Renal cortex interstitium (tissue), 15 donors: ENCODE data around the gene ATIC. TPM values are rescaled to one million over a fixed set of nuclear protein-coding genes. Genes with fewer than 3 reads are reported as not detected.

Experiments
- DNase-seq, 11 donors: peaks; one replicate each; pipeline ENCODE4 v3.0.0-alpha.2; 2013; ENCODE audit warnings: low read depth in 9 of 11, low spot score in 4 of 11; ENCODE audit errors: extremely low read depth in 1 of 11
- long read RNA-seq, 16 experiments: transcript quantifications; one replicate each; lab custom pipeline, GENCODE V29; 2026
- polyA plus RNA-seq, 3 donors: library from polyadenylated mRNA; unstranded; fragments of 120-200 nt; gene quantifications; one replicate each; pipeline ENCODE4 v1.2.1, GENCODE V29; 2013; ENCODE audit not compliant: insufficient read length in 3 of 3

Gene ATIC
- polyA plus RNA-seq = 100 to 1,000 TPM; 133 to 150 (median 137) TPM
- long read RNA-seq, donor 1, transcript ATIC-201 (16 exons, 2,213 nt) = major isoform, 9 of 12 reads
- long read RNA-seq, donor 1, partial matches to known transcripts = 0 of 12 reads
- long read RNA-seq, donor 1, other reads (novel, unspliced or antisense) = 0 of 12 reads
- long read RNA-seq, donor 2, transcript ATIC-201 (16 exons, 2,213 nt) = major isoform, 5 of 15 reads
- long read RNA-seq, donor 2, partial matches to known transcripts = 5 of 15 reads
- long read RNA-seq, donor 2, other reads (novel, unspliced or antisense) = 0 of 15 reads
- long read RNA-seq, donor 3, transcript ATIC-201 (16 exons, 2,213 nt) = major isoform, 21 of 23 reads
- long read RNA-seq, donor 3, partial matches to known transcripts = 0 of 23 reads
- long read RNA-seq, donor 3, other reads (novel, unspliced or antisense) = 0 of 23 reads
- long read RNA-seq, donor 4, transcript ATIC-201 (16 exons, 2,213 nt) = major isoform, 9 of 11 reads
- long read RNA-seq, donor 4, partial matches to known transcripts = 0 of 11 reads
- long read RNA-seq, donor 4, other reads (novel, unspliced or antisense) = 0 of 11 reads
- long read RNA-seq, donor 5 = 0 reads
- long read RNA-seq, donor 6, transcript ATIC-201 (16 exons, 2,213 nt) = major isoform, 9 of 18 reads
- long read RNA-seq, donor 6, partial matches to known transcripts = 5 of 18 reads
- long read RNA-seq, donor 6, other reads (novel, unspliced or antisense) = 0 of 18 reads
- long read RNA-seq, donor 7, transcript ATIC-201 (16 exons, 2,213 nt) = major isoform, 12 of 16 reads
- long read RNA-seq, donor 7, partial matches to known transcripts = 0 of 16 reads
- long read RNA-seq, donor 7, other reads (novel, unspliced or antisense) = 0 of 16 reads
- long read RNA-seq, donor 8, transcript ATIC-212 (2 exons, 486 nt) = minor isoform, 5 of 32 reads
- long read RNA-seq, donor 8, transcript ATIC-201 (16 exons, 2,213 nt) = major isoform, 23 of 32 reads
- long read RNA-seq, donor 8, partial matches to known transcripts = 0 of 32 reads
- long read RNA-seq, donor 8, other reads (novel, unspliced or antisense) = 0 of 32 reads
- long read RNA-seq, donor 9, transcript ATIC-201 (16 exons, 2,213 nt) = major isoform, 14 of 16 reads
- long read RNA-seq, donor 9, partial matches to known transcripts = 0 of 16 reads
- long read RNA-seq, donor 9, other reads (novel, unspliced or antisense) = 0 of 16 reads
- long read RNA-seq, donor 10, transcript ATIC-201 (16 exons, 2,213 nt) = major isoform, 14 of 27 reads
- long read RNA-seq, donor 10, partial matches to known transcripts = 6 of 27 reads
- long read RNA-seq, donor 10, other reads (novel, unspliced or antisense) = 0 of 27 reads
- long read RNA-seq, donor 11, transcript ATIC-201 (16 exons, 2,213 nt) = major isoform, 12 of 13 reads
- long read RNA-seq, donor 11, partial matches to known transcripts = 0 of 13 reads
- long read RNA-seq, donor 11, other reads (novel, unspliced or antisense) = 0 of 13 reads
- long read RNA-seq, donor 12, transcript ATIC-201 (16 exons, 2,213 nt) = major isoform, 7 of 332 reads
- long read RNA-seq, donor 12, partial matches to known transcripts = 324 of 332 reads
- long read RNA-seq, donor 12, other reads (novel, unspliced or antisense) = 0 of 332 reads
- long read RNA-seq, donor 13, transcript ATIC-201 (16 exons, 2,213 nt) = major isoform, 26 of 302 reads
- long read RNA-seq, donor 13, partial matches to known transcripts = 254 of 302 reads
- long read RNA-seq, donor 13, other reads (novel, unspliced or antisense) = 12 of 302 reads
- long read RNA-seq, donor 14, transcript ATIC-201 (16 exons, 2,213 nt) = major isoform, 13 of 18 reads
- long read RNA-seq, donor 14, partial matches to known transcripts = 0 of 18 reads
- long read RNA-seq, donor 14, other reads (novel, unspliced or antisense) = 0 of 18 reads
- long read RNA-seq, donor 15, transcript ATIC-201 (16 exons, 2,213 nt) = major isoform, 7 of 7 reads
- long read RNA-seq, donor 15, partial matches to known transcripts = 0 of 7 reads
- long read RNA-seq, donor 15, other reads (novel, unspliced or antisense) = 0 of 7 reads
- long read RNA-seq, donor 16, transcript ATIC-205 (15 exons, 2,275 nt) = minor isoform, 6 of 51 reads
- long read RNA-seq, donor 16, transcript ATIC-201 (16 exons, 2,213 nt) = major isoform, 35 of 51 reads
- long read RNA-seq, donor 16, partial matches to known transcripts = 6 of 51 reads
- long read RNA-seq, donor 16, other reads (novel, unspliced or antisense) = 0 of 51 reads

GRCh38 chr2:215311625-215312396 is at the start of gene ATIC:
Gene ATIC (plus strand): TSS chr2:215312059. CDS start chr2:215312143, 84 bp downstream.
- DNase-seq = peak; percentile 58 to 89 (median 80)

GRCh38 chr2:215262303-215262702 is 49.6 kb upstream of the ATIC start:
- no peak for DNase-seq

- no peak for DNase-seq
Measured at GRCh38 chr2:215262741-215263362, 49.0 kb upstream of the ATIC start.

- DNase-seq = no peak
Measured at GRCh38 chr2:215264374-215264773, 47.5 kb upstream of the ATIC start.

- peak; percentile 58 to 88 (median 70) for DNase-seq
Measured at GRCh38 chr2:215269397-215270117, 42.3 kb upstream of the ATIC start.

- DNase-seq = no peak
Measured at GRCh38 chr2:215270118-215270451, 41.8 kb upstream of the ATIC start.

- peak in 2 of 11 donors; percentile 6 to 15 for DNase-seq
Measured at GRCh38 chr2:215271446-215271845, 40.4 kb upstream of the ATIC start.

- no peak for DNase-seq
Measured at GRCh38 chr2:215272918-215273317, 38.9 kb upstream of the ATIC start.

GRCh38 chr2:215274829-215275228 is 37.0 kb upstream of the ATIC start:
- DNase-seq = no peak

GRCh38 chr2:215275824-215276223 is 36.0 kb upstream of the ATIC start:
- DNase-seq = no peak

- no peak for DNase-seq
Measured at GRCh38 chr2:215277944-215278343, 33.9 kb upstream of the ATIC start.

- DNase-seq = no peak
Measured at GRCh38 chr2:215280326-215280725, 31.5 kb upstream of the ATIC start.

- no peak for DNase-seq
Measured at GRCh38 chr2:215283221-215283620, 28.6 kb upstream of the ATIC start.

GRCh38 chr2:215286309-215286708 is 25.6 kb upstream of the ATIC start:
- no peak for DNase-seq

- DNase-seq = no peak
Measured at GRCh38 chr2:215288112-215288815, 23.6 kb upstream of the ATIC start.
